Stimulated activated CD4-positive, alpha-beta T cell treated with anti-CD3 and anti-CD28 coated beads, Interleukin-2, amount 100 ng/mL, for 4 hours (primary cell): ENCODE measurements around the gene CLPX.
"Not testable (repeated sequence)": the region's sequence is repeated elsewhere in the genome, so short reads cannot be mapped to it uniquely, and the experiment has no call there.

ENCODE experiments used
- DNase-seq: peaks from one replicate; pipeline ENCODE4 v3.0.0-alpha.2; 2020; ENCODE audit warnings: low read depth

Gene CLPX

GRCh38 chr15:65206750-65207149, 21.6 kb upstream of the CLPX start:
- DNase-seq, result no peak

- DNase-seq, result no peak
Measured at GRCh38 chr15:65204931-65205660, 20.0 kb upstream of the CLPX start.

- DNase-seq, result no peak
Measured at GRCh38 chr15:65204236-65204930, 19.2 kb upstream of the CLPX start.

- DNase-seq, result no peak
Measured at GRCh38 chr15:65201918-65202317, 16.8 kb upstream of the CLPX start.

GRCh38 chr15:65198571-65198970, 13.4 kb upstream of the CLPX start:
- DNase-seq, result no peak

GRCh38 chr15:65197337-65197645, 12.1 kb upstream of the CLPX start:
- DNase-seq, result no peak

- no peak for DNase-seq
Measured at GRCh38 chr15:65196637-65197336, 11.6 kb upstream of the CLPX start.

GRCh38 chr15:65195548-65195923, 10.4 kb upstream of the CLPX start:
- no peak for DNase-seq

GRCh38 chr15:65194826-65195547, 9.8 kb upstream of the CLPX start:
- no peak for DNase-seq

GRCh38 chr15:65192016-65192415, 6.9 kb upstream of the CLPX start:
- DNase-seq, result no peak

- no peak for DNase-seq
Measured at GRCh38 chr15:65189102-65189740, 4.1 kb upstream of the CLPX start.

- DNase-seq, result not testable (repeated sequence)
Measured at GRCh38 chr15:65188472-65188871, 3.3 kb upstream of the CLPX start.

- no peak for DNase-seq
Measured at GRCh38 chr15:65184305-65184867, 756 bp downstream of the CLPX start.

- DNase-seq, result no peak
Measured at GRCh38 chr15:65183865-65184159, 1.3 kb downstream of the CLPX start.

- DNase-seq, result no peak
Measured at GRCh38 chr15:65182538-65182937, 2.6 kb downstream of the CLPX start.

- not testable (repeated sequence) for DNase-seq
Measured at GRCh38 chr15:65181582-65182353, 3.4 kb downstream of the CLPX start.

GRCh38 chr15:65180167-65180566, 5.0 kb downstream of the CLPX start:
- no peak for DNase-seq

- DNase-seq, result no peak
Measured at GRCh38 chr15:65177901-65178300, 7.2 kb downstream of the CLPX start.

GRCh38 chr15:65176056-65176455, 9.1 kb downstream of the CLPX start:
- no peak for DNase-seq

GRCh38 chr15:65175511-65175910, 9.6 kb downstream of the CLPX start:
- DNase-seq, result no peak

GRCh38 chr15:65174509-65174908, 10.6 kb downstream of the CLPX start:
- no peak for DNase-seq
